SJSA1 (cell line): Measurements from ENCODE around the gene BRIP1. TPM values are rescaled to one million over a fixed set of nuclear protein-coding genes. Genes with fewer than 3 reads are reported as not detected.

Experiments used
- DNase-seq, 2 experiments: peaks; one replicate each; pipeline ENCODE4 v3.0.0-alpha.2; 2015 to 2020; ENCODE audit warnings: low spot score in 2 of 2, low read depth in 1 of 2
- H3K27ac ChIP-seq: fragments of 250-450 bp; sonication (Bioruptor Pico); 2 replicates; pipeline ENCODE4 v1.5.1; 2020; ENCODE audit warnings: mild to moderate bottlenecking, moderate library complexity
- H3K27me3 ChIP-seq: fragments of 250-450 bp; sonication (Bioruptor Pico); replicated peaks from 2 replicates; pipeline ENCODE4 v1.5.1; 2020; ENCODE audit warnings: mild to moderate bottlenecking, moderate library complexity
- H3K36me3 ChIP-seq: fragments of 250-450 bp; sonication (Bioruptor Pico); 2 replicates; pipeline ENCODE4 v1.5.1; 2020; ENCODE audit warnings: mild to moderate bottlenecking
- H3K4me1 ChIP-seq: fragments of 250-450 bp; sonication (Bioruptor Pico); replicated peaks from 2 replicates; pipeline ENCODE4 v1.6.1; 2021; ENCODE audit warnings: mild to moderate bottlenecking
- H3K4me3 ChIP-seq: fragments of 250-450 bp; sonication (Bioruptor Pico); 2 replicates; pipeline ENCODE4 v1.5.1; 2020; ENCODE audit warnings: mild to moderate bottlenecking
- H3K9me3 ChIP-seq: fragments of 250-450 bp; sonication (Bioruptor Pico); replicated peaks from 2 replicates; pipeline ENCODE4 v1.5.1; 2020; ENCODE audit warnings: mild to moderate bottlenecking
- total RNA-seq: library from RNA; depleted of rRNA; stranded (reverse); fragments of >200 nt; shearing (Covaris generic); gene quantifications from 2 replicates; pipeline ENCODE4 v1.2.3, GENCODE V29; 2014

The BRIP1 gene
- total RNA-seq, 1 experiment from 2014 or later = 53.2 TPM

GRCh38 chr17:61815863-61816503, 47.3 kb downstream of the BRIP1 start:
- H3K4me1 ChIP-seq = no peaks in the 10 kb centered on the region
- H3K9me3 ChIP-seq = peaks cover under 1% of the 10 kb centered on the region; the same call in 1 of the 2 replicates
- H3K36me3 ChIP-seq = peaks cover 74% of the 10 kb centered on the region
- no peaks in the 10 kb centered on the region for H3K27me3 ChIP-seq
- no peak overlapping the region for H3K27ac ChIP-seq
- H3K4me3 ChIP-seq = no peak overlapping the region
- DNase-seq = no peak

GRCh38 chr17:61814485-61814884, 48.8 kb downstream of the BRIP1 start:
- Histone ChIP-seq H3K36me3 (peaks cover 72% of the 10 kb centered on the region), H3K4me1 (no peaks in the 10 kb centered on the region), H3K4me3 (no peak overlapping the region), H3K27me3 (no peaks in the 10 kb centered on the region), H3K9me3 (no peaks in the 10 kb centered on the region), H3K27ac (no peak overlapping the region)
- DNase-seq = no peak

GRCh38 chr17:61813211-61813610, 50.1 kb downstream of the BRIP1 start:
- Histone ChIP-seq H3K36me3 (peaks cover 67% of the 10 kb centered on the region), H3K27ac (no peak overlapping the region), H3K4me3 (no peak overlapping the region), H3K4me1 (no peaks in the 10 kb centered on the region), H3K9me3 (no peaks in the 10 kb centered on the region), H3K27me3 (no peaks in the 10 kb centered on the region)
- DNase-seq = no peak

- Histone ChIP-seq H3K4me1 (no peaks in the 10 kb centered on the region), H3K27me3 (no peaks in the 10 kb centered on the region), H3K27ac (no peak overlapping the region), H3K9me3 (no peaks in the 10 kb centered on the region), H3K36me3 (peaks cover 70% of the 10 kb centered on the region), H3K4me3 (no peak overlapping the region)
- DNase-seq = no peak
These were observed 50.6 kb downstream of the BRIP1 start for GRCh38 chr17:61812747-61813146.

- H3K4me1 ChIP-seq = peaks cover 6% of the 10 kb centered on the region
- H3K27me3 ChIP-seq = no peaks in the 10 kb centered on the region
- no peak for DNase-seq
- no peak overlapping the region for H3K27ac ChIP-seq
- H3K4me3 ChIP-seq = no peak overlapping the region
- H3K36me3 ChIP-seq = peaks cover 56% of the 10 kb centered on the region
- no peaks in the 10 kb centered on the region for H3K9me3 ChIP-seq
These were observed 53.4 kb downstream of the BRIP1 start for GRCh38 chr17:61809816-61810392.

- no peak for DNase-seq
- Histone ChIP-seq H3K27me3 (no peaks in the 10 kb centered on the region), H3K4me1 (peaks cover 6% of the 10 kb centered on the region), H3K9me3 (no peaks in the 10 kb centered on the region), H3K4me3 (no peak overlapping the region), H3K27ac (no peak overlapping the region), H3K36me3 (peaks cover 44% of the 10 kb centered on the region)
These were observed 54.9 kb downstream of the BRIP1 start for GRCh38 chr17:61808442-61808841.

GRCh38 chr17:61806936-61807335, 56.4 kb downstream of the BRIP1 start:
- Histone ChIP-seq H3K4me3 (no peak overlapping the region), H3K27me3 (no peaks in the 10 kb centered on the region), H3K27ac (no peak overlapping the region), H3K36me3 (peaks cover 50% of the 10 kb centered on the region), H3K4me1 (peaks cover 6% of the 10 kb centered on the region), H3K9me3 (no peaks in the 10 kb centered on the region)
- no peak for DNase-seq

- H3K9me3 ChIP-seq = no peaks in the 10 kb centered on the region
- no peak overlapping the region for H3K4me3 ChIP-seq
- no peaks in the 10 kb centered on the region for H3K27me3 ChIP-seq
- no peak overlapping the region for H3K27ac ChIP-seq
- H3K4me1 ChIP-seq = peaks cover 6% of the 10 kb centered on the region
- no peak for DNase-seq
- peaks cover 51% of the 10 kb centered on the region for H3K36me3 ChIP-seq
These were observed 57.1 kb downstream of the BRIP1 start for GRCh38 chr17:61806081-61806828.

GRCh38 chr17:61805399-61805798, 57.9 kb downstream of the BRIP1 start:
- Histone ChIP-seq H3K36me3 (peaks cover 54% of the 10 kb centered on the region), H3K9me3 (no peaks in the 10 kb centered on the region), H3K27me3 (no peaks in the 10 kb centered on the region), H3K4me3 (no peak overlapping the region), H3K27ac (no peak overlapping the region), H3K4me1 (peaks cover 6% of the 10 kb centered on the region)
- no peak for DNase-seq

- DNase-seq = no peak
- Histone ChIP-seq H3K4me3 (no peak overlapping the region), H3K36me3 (peaks cover 64% of the 10 kb centered on the region), H3K27me3 (no peaks in the 10 kb centered on the region), H3K9me3 (no peaks in the 10 kb centered on the region), H3K4me1 (peaks cover 6% of the 10 kb centered on the region), H3K27ac (no peak overlapping the region)
These were observed 59.5 kb downstream of the BRIP1 start for GRCh38 chr17:61803796-61804195.

GRCh38 chr17:61803216-61803615, 60.1 kb downstream of the BRIP1 start:
- H3K4me1 ChIP-seq = peaks cover 6% of the 10 kb centered on the region
- no peaks in the 10 kb centered on the region for H3K27me3 ChIP-seq
- peaks cover 65% of the 10 kb centered on the region for H3K36me3 ChIP-seq
- no peak overlapping the region for H3K4me3 ChIP-seq
- no peaks in the 10 kb centered on the region for H3K9me3 ChIP-seq
- no peak for DNase-seq
- no peak overlapping the region for H3K27ac ChIP-seq

- Histone ChIP-seq H3K9me3 (no peaks in the 10 kb centered on the region), H3K27me3 (no peaks in the 10 kb centered on the region), H3K4me1 (no peaks in the 10 kb centered on the region), H3K27ac (no peak overlapping the region), H3K36me3 (peaks cover 84% of the 10 kb centered on the region), H3K4me3 (no peak overlapping the region)
- DNase-seq = no peak
These were observed 63.4 kb downstream of the BRIP1 start for GRCh38 chr17:61799812-61800484.

GRCh38 chr17:61797283-61797682, 66.0 kb downstream of the BRIP1 start:
- Histone ChIP-seq H3K27ac (no peak overlapping the region), H3K4me1 (no peaks in the 10 kb centered on the region), H3K36me3 (peaks cover 93% of the 10 kb centered on the region), H3K4me3 (no peak overlapping the region), H3K9me3 (no peaks in the 10 kb centered on the region), H3K27me3 (no peaks in the 10 kb centered on the region)
- no peak for DNase-seq

- Histone ChIP-seq H3K9me3 (no peaks in the 10 kb centered on the region), H3K4me3 (no peak overlapping the region), H3K36me3 (peaks cover 88% of the 10 kb centered on the region), H3K4me1 (no peaks in the 10 kb centered on the region), H3K27me3 (no peaks in the 10 kb centered on the region), H3K27ac (no peak overlapping the region)
- no peak for DNase-seq
These were observed 67.8 kb downstream of the BRIP1 start for GRCh38 chr17:61795546-61795945.
